HG03520 (cell line): ENCODE measurements around the gene HRC.
"Not testable (repeated sequence)": the region's sequence is repeated elsewhere in the genome, so short reads cannot be mapped to it uniquely, and the experiment has no call there.

Experiments used
- ATAC-seq: cut with Tn5 transposase; IDR thresholded peaks from one replicate; pipeline ENCODE4 v1.9.1; 2021; ENCODE audit warnings: mild to moderate bottlenecking, moderate library complexity; ENCODE audit not compliant: unreplicated experiment

HRC gene

DNA sequence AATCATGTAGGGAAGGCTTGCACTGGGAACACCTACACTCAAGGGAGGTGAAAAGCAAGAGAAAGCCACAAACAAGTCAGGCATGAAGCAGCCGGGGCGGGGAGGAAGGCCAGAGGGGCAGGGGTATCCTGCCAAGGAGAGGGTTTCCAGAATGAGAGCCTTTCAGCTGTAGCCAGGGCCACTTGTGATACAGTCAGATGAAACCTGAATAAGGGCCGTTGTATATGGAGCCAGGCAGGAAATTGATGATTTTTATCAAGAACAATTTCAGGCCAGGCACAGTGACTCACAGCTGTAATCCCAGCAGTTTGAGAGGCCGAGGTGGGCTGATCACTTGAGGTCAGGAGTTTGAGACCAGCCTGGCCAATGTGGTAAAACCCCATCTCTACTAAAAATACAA, 6.8 kb upstream of the HRC start:
- no peak for ATAC-seq

DNA sequence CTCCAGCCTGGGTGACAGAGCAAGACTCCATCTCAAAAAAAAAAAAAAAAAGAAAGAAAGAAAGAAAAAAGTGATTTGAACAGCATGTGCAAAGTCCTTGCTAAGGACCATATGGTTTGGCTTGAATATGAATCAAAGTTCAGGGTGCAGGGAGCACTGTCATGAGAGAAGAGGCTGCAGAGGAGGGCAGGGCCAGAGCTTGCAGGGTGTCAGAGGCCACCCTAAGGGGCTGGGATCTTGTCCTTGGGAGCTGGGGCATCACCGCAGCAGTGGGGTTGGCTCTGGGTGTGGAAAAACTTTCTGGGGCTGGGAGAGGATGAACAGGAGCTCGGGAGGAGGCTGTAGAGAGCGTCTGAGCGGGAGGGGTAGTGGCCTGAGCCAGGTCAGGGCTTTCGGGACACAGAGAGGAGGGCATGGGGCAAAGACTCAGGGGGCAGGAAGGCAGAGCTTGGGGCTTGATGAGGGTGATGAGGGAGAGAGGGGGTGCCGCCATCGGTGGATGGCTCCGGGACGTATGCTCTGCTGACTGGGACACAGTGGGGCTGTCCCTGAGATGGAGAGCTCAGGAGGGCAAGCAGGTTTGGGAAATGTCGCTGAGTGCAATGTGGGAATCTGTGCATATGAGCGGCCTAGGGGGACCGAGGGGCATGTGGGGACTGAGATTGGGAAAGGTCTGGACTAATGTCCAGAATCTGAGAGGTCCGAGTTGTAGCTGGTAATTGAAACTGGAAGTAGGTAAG, 5.4 kb upstream of the HRC start:
- no peak for ATAC-seq

DNA sequence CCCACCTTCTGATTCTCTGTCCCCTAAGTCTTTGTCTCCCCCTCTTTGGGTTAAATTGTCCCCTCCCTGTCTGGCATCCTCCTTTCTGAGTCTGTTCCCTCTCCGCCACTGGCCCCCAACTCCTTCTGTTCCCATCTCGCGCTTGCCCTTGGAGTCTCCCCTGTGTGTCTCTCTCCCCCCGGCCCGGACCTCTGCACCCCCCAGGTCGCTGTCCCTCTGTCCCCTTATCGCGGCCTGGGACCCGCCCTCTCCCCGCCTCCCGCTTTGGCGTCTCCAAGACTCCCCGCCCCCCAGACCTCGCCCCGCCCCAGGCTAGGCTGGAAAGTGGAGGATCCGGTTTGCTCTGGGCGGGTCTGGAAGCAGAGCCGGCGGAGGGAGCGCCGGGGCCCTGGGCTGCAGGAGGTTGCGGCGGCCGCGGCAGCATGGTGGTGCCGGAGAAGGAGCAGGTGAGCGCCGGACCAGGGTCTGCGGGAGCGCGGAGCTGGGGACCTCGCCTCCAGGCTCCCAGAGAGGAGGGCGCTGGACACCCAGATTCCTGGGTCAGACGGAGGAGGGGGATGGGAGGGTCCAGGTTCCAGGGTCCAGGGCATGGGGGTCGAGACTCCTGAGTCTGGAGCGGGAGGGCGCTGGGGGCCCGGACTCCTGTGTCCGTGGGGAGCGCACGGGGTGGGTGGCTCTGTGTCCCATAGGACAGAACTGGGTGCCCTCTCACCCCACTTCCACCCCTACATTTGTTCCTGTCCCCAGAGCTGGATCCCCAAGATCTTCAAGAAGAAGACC, 2.4 kb upstream of the HRC start, which contains the start of gene TRPM4:
TSS of gene TRPM4 (plus strand) at position 348 of the 780 bp plus-strand sequence. CDS start at position 423, 75 bp downstream.
- ATAC-seq, result no peak

DNA sequence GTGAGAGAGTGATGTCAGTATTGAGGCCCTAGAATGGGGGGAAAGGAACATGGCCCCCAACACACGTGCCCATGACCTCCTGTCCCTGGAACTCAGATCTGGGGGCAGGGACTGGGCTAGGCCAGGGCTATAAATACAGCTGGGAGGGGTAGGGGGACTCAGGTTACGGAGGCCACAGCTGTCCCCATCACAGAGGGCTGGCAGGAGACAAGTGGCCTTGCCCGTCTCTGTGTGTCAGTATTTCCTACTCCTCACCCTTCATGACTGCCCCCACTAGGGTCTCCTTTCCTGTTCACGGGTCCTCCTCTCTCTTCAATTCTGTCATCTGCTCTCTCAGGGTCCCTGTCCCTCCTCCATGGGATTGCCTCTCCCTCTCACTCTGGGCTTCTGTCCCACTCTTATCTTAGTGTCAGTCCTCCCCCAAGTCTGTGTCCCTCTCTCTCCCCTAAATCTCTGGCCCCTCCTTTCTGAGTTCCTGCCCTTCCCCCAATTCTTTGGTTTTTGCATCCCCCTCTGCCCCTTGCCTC, 687 bp upstream of the HRC start:
- ATAC-seq, result no peak

DNA sequence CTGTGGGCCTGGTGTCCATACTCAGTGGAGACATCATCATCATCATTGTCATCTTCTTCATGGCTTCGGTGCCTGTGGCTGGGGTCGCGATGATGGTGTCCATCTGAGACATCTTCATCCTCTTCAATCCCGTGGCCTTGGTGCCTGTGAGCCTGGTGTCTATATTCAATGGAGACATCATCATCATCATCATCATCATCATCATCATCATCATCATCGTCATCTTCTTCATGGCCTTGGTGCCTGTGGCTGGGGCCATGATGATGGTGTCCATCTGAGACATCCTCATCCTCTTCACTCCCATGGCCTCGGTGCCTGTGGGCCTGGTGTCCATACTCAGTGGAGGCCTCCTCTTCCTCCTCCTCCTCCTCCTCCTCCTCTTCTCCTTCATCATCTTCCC, 917 bp downstream of the HRC start:
- no peak for ATAC-seq

DNA sequence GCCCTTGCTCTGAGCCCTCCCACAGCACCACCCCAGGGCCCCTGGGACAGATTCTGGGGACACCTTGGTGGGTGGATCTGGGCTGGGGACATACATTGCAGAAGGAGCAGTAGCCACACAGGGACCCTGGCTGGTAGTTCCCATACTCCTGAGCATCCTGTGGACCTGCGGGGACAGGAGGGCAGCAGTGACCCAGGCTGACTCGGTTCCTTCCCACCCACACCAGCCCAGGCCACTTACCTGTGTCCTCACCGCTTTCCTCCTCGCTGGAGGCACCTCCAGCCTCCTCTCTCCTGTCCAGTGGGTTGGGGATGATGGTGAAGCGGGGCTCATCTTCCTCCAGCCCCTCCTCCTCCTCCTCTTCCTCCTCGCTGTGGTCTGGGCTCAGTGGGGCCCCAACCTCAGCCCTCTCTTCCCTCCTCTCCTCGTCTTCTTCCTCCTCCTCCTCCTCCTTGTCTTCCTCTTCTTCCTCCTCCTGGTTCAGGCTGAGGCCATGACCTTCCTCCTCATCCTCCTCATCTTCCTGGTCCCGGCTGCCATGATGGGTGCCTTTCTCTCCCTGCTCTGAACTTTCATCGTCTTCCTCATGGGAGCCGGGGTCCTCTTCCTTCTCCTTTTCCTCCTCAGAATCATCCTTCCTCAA, 1.9 kb downstream of the HRC start:
- no peak for ATAC-seq

DNA sequence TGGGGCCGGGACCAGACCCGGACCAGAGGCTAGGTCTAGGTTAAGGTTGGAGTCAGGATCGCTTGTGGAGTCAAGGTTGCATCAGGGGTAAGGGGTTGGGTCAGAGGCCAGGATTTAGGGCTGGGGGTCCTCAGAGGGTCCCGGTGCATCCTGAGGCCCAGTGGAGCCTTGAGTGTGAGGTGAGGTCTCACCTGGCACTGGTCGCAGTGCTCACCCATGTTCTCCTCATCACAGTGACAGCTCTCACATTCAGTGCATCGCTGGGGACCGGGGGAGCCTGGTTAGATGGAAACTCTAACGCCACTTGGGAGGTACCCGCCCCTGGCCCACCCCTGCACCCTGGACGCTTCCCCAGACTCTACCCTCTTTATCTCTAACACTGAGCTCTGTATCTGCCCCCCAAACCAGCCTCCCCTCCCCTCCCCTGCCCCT, 3.1 kb downstream of the HRC start:
- no peak for ATAC-seq

DNA sequence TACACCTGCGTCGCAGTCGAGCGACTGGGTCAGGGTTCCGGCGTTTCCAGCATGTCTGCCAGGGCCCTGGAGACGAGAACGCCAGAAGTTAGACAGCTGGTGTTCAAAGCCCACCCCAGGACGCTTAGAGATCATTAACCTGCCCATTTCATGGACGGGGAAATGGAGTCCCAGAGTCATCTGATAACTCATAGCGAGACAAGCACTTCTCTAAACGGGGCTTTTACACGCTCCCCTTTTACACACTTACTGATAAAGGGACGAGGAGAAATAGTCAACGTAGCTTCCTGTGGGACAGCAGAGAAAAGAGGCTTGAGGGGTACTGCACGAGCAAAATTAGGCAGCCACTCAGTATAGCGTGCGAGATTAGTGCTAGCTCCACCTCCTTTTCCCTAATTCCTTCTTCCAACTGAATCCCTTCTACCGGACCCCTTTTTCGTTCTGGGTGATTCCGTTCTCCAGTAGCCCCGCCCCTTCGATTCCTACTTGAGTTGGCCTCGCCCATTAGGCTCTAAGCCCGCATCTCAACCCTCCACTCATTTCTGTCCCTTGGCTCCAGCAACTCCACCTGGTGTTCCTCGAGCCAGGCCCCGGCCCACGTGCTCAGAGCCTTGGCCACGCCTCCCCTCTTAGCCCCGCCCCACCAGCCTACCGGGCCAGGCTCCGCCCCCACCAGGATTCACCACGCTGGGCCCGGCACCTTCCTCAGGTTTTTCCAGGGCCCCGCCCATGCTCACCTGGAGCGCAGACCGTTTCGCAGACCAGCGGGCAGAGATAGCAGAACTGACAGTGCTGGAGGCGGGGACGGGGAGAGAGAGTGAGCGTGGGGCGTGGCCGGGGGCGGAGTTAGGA, 3.7 kb downstream of the HRC start:
- no peak for ATAC-seq

DNA sequence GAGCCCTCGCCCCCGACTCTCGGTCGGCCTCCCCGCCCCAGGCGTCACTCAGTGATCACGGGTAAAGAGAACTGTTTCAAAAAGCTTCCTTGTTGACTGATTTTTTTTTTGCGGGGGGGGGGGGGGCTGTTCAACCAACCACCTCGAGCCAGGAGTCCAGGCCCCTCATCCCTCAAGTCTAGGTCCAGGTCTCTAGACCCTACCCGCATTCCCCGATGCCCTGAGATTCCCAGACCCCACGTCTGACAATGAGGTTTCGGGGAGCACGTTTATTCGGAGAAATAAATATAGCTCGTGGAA, 4.3 kb downstream of the HRC start:
- no peak for ATAC-seq

DNA sequence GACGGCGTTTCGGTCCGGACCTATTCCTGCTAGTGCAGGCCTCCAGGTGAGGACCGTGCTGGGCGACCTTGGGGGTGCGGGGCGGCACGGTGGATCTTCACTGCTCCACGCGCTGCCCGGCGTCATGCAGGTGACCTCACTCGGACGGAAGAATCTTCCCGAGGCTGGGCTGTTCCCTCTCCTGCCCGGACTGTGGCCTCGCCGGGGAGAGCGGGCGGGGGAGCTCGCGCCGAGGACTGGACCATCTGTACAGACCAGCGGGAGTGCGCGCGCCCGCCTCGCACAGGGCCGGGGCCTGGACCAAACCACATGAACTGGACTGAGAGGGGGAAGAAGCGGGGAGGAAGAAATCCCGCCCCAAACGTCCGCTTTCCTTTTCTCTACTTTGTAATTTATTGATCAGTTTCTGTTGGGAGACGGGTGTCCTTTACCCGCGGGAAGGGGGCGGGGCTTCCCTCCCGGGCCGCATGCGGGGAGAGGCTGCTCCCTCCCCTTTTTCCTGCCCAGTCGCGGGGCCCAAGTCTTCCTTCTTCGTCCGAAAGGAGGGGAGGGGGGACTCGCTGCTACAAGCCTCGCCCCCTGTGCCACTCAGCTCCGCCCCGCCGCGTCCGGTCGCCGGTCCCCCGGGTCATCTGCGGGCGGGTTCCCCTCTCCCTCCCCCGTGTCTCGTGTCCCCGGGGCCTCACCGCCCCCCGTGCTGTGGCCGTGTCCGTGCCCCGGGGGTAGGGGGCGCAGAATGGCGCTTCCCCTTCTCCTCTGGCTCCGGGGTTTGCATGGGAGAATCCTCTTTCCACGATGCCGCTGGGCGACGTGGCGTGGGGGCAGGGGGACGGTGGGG, 4.9 kb downstream of the HRC start:
- no peak for ATAC-seq

DNA sequence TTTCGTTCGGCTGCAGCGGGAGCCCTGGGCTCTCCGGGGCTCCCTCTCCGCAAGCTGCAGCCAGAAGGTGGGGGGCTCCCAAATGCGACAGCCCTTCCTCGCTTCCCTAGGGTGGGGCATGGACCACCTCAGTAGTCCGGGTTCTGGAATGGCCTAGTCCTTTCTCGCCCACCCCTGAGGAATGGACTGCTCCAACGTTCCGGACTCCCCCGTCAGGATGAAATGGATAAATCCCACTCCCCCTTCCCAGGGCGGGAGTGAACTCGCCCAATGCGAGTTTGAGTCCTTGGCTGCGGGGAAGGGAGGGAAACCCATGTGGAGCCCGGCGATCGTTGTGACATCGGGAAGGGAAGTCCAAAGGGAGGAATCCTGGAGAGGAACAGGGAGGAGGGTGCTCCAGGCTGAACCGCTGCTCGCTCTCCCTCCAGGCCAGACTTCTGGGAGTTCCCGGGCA, 5.5 kb downstream of the HRC start:
- ATAC-seq, result no peak

DNA sequence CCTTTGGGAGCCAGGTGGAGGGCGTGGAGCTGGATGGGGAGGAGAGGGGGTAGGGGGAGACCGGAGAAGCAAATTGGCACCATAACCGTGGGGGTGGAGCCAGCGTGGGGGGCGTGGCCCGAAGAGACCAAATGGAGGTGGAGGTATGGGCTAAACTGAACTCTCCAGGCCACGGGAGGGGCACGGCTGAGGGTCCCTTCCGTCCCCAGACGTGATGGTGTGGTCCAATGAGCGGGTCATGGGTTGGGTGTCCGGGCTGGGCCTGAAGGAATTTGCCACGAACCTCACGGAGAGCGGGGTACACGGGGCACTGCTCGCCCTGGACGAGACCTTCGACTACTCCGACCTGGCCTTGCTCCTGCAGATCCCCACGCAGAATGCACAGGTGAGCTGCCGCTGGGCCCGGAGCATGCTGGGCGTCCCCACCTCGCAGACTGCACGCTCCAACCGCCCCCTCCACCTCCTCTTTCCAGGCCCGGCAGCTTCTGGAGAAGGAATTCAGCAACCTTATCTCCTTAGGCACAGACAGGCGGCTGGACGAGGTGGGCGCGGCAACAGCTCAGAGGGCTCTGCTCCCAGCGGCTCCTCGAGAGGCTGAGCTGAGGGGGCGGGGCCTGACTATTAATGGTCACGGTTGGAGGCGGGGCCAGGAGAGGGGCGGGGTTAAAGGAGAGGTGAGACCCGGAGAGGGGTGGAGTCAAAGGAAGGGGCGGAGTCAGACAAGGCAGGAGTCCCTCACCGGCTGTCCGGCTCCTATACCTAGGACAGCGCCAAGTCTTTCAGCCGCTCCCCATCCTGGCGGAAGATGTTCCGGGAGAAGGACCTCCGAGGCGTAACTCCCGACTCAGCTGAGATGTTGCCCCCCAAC, 6.2 kb downstream of the HRC start:
- no peak for ATAC-seq

DNA sequence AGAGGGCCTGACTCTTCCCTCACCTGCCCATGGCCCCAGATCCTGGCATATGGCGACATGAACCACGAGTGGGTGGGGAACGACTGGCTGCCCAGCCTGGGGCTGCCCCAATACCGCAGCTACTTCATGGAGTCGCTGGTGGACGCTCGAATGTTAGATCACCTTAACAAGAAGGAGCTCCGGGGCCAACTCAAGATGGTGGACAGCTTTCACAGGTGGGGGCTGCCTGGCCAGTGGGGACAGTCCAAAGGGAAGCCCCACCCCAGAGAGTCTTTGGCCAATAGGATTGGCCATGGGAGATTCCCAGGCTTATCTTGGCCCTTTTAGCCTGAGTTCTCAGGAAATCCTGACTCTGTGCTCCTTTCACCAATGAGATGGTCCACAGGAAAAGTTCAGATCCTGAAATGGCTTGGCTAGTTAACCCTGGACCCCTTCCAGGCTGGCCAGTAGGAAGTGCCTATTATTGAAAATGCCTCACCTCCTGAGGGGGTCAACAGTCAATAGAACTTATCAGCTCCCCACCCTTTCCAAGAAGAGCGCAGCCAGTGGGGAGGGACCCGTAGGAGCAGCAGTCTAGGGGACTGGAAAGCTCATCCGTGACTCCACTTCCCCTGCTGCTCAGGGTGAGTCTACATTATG, 7.0 kb downstream of the HRC start:
- ATAC-seq, result no peak

DNA sequence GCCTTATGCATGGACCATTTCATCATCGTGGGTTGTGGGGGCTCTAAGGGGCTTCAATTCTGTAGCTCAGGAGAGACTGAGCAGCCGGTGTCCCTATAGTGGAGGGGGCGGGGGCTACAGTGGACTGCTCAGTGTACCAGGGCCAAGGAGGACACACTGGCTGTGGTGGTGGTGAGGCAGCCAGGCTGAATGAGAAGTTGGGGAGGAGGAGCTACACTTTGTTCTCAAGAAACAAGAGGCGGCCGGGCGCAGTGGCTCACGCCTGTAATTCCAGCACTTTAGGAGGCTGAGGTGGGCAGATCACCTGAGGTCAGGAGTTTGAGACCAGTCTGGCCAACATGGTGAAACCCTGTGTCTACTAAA, 8.8 kb downstream of the HRC start:
- ATAC-seq, result not testable (repeated sequence)

DNA sequence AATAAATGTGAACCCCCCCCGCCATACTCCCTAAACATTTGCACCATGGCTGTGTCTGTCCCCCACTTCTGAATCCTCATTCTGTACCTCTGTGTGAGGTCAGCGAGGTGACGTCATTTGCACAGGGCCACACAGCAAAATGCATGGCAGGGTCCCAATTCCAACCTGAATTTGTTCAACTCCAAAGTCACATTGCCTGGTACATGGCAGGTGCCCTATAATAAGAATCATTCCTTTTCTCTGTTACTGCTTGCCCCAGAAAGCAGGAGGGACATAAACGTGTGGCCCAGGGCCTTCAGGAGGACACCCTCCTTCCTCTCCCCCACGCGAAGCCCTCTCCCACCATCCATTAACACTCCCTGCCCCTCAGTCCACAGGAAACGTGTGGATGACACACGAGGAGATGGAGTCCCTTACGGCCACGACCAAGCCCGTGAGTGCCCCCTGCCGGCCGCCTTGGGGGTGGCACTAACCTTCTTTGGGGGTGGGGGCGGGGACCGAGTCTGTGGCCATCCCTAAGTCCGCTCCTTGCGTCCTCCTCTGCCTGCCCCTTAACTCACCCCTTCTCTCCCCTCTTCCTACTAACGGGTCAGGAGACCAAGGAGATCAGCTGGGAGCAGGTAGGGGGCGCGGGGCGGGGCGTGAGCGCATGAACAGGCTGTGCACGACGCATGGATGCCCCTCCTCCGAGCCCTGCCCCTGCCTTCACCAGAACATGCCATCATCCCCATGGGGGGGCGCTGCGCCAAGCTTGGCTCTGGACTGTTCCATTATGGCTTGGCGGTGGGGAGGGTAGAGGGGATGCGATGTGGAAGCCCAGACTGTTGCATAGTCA, 9.4 kb downstream of the HRC start:
- ATAC-seq, result no peak

DNA sequence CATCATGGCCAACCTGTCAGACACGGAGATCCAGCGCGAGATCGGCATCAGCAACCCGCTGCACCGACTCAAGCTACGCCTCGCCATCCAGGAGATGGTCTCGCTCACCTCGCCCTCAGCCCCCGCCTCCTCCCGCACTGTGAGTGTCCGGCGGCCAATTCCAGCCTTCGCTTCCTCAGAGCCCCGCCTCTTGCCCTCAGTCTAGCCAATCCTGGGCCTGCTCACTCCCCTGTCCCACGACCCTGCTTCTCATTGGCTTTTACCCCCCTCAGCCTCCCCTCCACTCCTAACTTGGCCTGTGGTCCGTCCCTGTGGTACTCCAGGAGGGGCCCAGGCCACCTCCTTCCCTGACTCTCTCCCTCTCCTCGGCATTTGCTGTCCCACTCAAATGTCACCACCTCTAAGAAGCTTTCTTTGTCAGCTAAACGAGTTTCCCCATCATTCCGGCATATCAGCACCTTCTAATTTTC, 12.3 kb downstream of the HRC start:
- ATAC-seq, result no peak

DNA sequence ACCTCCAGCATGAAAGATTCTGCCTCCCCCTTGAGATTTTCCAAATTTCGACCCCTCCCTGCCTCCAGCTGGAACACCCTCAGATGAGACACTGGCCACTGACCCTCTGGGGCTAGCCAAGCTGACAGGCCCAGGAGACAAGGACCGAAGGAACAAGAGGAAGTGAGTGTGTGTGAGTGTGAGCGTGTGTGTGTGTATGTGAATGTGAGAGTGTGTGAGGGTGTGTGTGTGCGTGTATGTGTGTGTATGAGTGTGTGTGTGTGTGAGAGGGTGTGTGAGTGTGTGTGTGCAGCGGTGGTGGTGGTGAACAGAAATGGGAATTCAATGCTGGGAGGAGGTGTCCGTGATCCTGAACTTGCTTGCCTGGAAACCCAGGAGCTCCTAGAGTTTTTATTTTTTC, 13.8 kb downstream of the HRC start:
- no peak for ATAC-seq

DNA sequence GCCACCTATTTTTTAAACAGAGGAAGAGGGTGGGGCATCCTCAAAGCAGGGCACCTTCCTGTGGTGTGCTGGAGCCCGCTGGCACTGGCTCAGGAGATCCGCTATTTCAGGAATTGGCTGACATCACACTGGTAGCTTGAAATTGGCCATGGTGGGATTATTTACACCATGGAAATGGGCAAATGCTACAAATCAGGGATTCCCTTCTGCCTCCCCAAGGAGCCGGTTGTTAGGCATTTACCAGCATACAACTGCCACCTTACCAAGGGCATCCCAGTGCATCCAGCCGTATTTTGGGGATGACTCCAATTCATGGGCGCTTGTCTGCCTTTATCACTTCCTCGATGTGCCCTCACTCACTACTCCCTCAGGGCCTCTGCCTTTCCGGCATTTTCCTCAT, 14.2 kb downstream of the HRC start:
- no peak for ATAC-seq
